Measurements from ENCODE around the gene CAMTA1.
"Not testable (repeated sequence)": the region's sequence is repeated elsewhere in the genome, so short reads cannot be mapped to it uniquely, and the experiment has no call there.

The CAMTA1 gene

GRCh38 chr1:6917067-6917466 is 131.8 kb downstream of the CAMTA1 start:
- no peak overlapping the region for H3K4me3 ChIP-seq (ENCODE audit: low read length)
- DNase-seq (ENCODE audit: low read depth), result no peak

GRCh38 chr1:6918186-6918924 is 133.1 kb downstream of the CAMTA1 start:
- no peak for DNase-seq (ENCODE audit: low read depth)
- no peak for TF ChIP-seq CTCF (conservative IDR thresholded peaks at IDR 0.05; ENCODE audit: low read depth, low read length)

More at GRCh38 chr1:6917067-6917466, 131.8 kb downstream of the CAMTA1 start:
- no peak for TF ChIP-seq CTCF (conservative IDR thresholded peaks at IDR 0.05; ENCODE audit: low read depth, low read length)

GRCh38 chr1:6918925-6919511 is 133.8 kb downstream of the CAMTA1 start:
- no peak for TF ChIP-seq CTCF (conservative IDR thresholded peaks at IDR 0.05; ENCODE audit: low read depth, low read length)
- no peak for DNase-seq (ENCODE audit: low read depth)
- no peak overlapping the region for H3K4me3 ChIP-seq (ENCODE audit: low read length)

More at GRCh38 chr1:6918186-6918924, 133.1 kb downstream of the CAMTA1 start:
- no peak overlapping the region for H3K4me3 ChIP-seq (ENCODE audit: low read length)

GRCh38 chr1:6921506-6921905 is 136.3 kb downstream of the CAMTA1 start:
- not testable (repeated sequence) for DNase-seq (ENCODE audit: low read depth); H3K4me3 ChIP-seq (ENCODE audit: low read length)

GRCh38 chr1:6922096-6922931 is 137.1 kb downstream of the CAMTA1 start:
- H3K4me3 ChIP-seq (ENCODE audit: low read length), result no peak overlapping the region
- TF ChIP-seq CTCF (conservative IDR thresholded peaks at IDR 0.05; ENCODE audit: low read depth, low read length), result no peak
- DNase-seq (ENCODE audit: low read depth), result peak; percentile 77

- DNase-seq (ENCODE audit: low read depth), result no peak
- no peak overlapping the region for H3K4me3 ChIP-seq (ENCODE audit: low read length)
- no peak for TF ChIP-seq CTCF (conservative IDR thresholded peaks at IDR 0.05; ENCODE audit: low read depth, low read length)
Observed at GRCh38 chr1:6923012-6923411, 137.8 kb downstream of the CAMTA1 start.

- H3K4me3 ChIP-seq (ENCODE audit: low read length), result no peak overlapping the region
- DNase-seq (ENCODE audit: low read depth), result no peak
- no peak for TF ChIP-seq CTCF (conservative IDR thresholded peaks at IDR 0.05; ENCODE audit: low read depth, low read length)
Observed at GRCh38 chr1:6923416-6923815, 138.2 kb downstream of the CAMTA1 start.

All from retinal pigment epithelial cell (primary cell).